22Rv1 (cell line): ENCODE data around the gene USP14.
"Not testable (repeated sequence)": the region's sequence is repeated elsewhere in the genome, so short reads cannot be mapped to it uniquely, and the experiment has no call there.

Experiments
- H3K27ac ChIP-seq: fragments of 450-650 bp; 2 replicates; pipeline ENCODE4 v1.5.1; 2017
- CTCF ChIP-seq: fragments of 450-650 bp; IDR thresholded peaks from 2 replicates; pipeline ENCODE4 v1.5.1; 2017; ENCODE audit warnings: mild to moderate bottlenecking
- ZFX ChIP-seq: fragments of 450-650 bp; IDR thresholded peaks from 2 replicates; pipeline ENCODE4 v1.6.1; 2017; ENCODE audit warnings: antibody characterized with exemption, borderline replicate concordance

The USP14 gene

GRCh38 chr18:158128-159036 is at the start of gene USP14:
TSS of gene USP14 (plus strand) at chr18:158557. CDS start at chr18:158699, 142 bp downstream.
- H3K27ac ChIP-seq = peak within 1 kb of the TSS; percentile 78
- TF ChIP-seq CTCF = peak; percentile 16; the same call in 1 of the 2 replicates
- TF ChIP-seq ZFX = 0 out of 2 replicates have a peak, but pooled peaks have one; percentile 32

GRCh38 chr18:108665-109063 is 49.7 kb upstream of the USP14 start:
- not testable (repeated sequence) for H3K27ac ChIP-seq

- peak; percentile 54 for TF ChIP-seq CTCF
- peak overlapping the region; percentile 37 for H3K27ac ChIP-seq
Observed at GRCh38 chr18:109130-109921, 49.0 kb upstream of the USP14 start.

GRCh38 chr18:109922-110261 is 48.5 kb upstream of the USP14 start:
- peak overlapping the region; percentile 37; the same call in 1 of the 2 replicates for H3K27ac ChIP-seq

- H3K27ac ChIP-seq = peak overlapping the region; percentile 73; the same call in 1 of the 2 replicates
Observed at GRCh38 chr18:110351-111201, 47.8 kb upstream of the USP14 start.

GRCh38 chr18:111306-112014 is 46.9 kb upstream of the USP14 start:
- H3K27ac ChIP-seq = peak overlapping the region; percentile 73
- TF ChIP-seq CTCF = no peak
- no peak for TF ChIP-seq ZFX

- H3K27ac ChIP-seq = peak overlapping the region; percentile 73
Observed at GRCh38 chr18:112015-112733, 46.2 kb upstream of the USP14 start.

GRCh38 chr18:120539-121260 is 37.7 kb upstream of the USP14 start:
- not testable (repeated sequence) for H3K27ac ChIP-seq

- TF ChIP-seq ZFX (no peak), CTCF (no peak)
Observed at GRCh38 chr18:135045-135444, 23.3 kb upstream of the USP14 start.

More at GRCh38 chr18:135045-135444, 23.3 kb upstream of the USP14 start:
- no peak overlapping the region for H3K27ac ChIP-seq
